ENCODE measurements around the gene XAF1.

DNA sequence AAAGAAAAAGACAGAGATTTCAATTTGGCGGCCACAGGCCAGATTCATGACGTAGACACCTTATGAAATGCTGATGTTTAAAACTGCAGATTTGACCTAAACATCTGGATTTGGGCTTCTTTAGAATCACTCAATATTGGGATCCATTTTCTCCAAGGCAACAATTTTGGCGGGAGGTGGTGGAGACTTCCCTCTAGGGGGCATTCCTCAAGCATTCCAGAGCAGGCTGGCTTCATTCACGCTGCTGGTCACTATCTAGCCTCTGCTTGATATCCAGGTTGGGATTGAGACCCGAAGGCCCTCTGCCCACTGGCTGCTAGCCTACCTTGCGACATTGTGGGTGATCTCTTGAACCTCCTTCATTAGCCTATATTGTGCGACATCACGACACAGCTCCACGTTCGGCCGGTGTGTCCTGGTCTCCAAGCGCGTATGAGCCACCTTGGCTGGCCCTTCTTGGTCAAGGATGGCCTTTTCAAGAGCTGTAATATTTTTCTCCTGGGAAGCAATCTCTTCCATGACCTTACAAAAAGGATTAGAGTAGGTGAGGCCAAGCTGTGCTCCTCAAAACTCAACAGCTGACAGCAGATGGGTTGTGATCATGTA is 44.7 kb downstream of the XAF1 start:
- TF ChIP-seq YY1 (IDR thresholded peaks at IDR 0.05; ENCODE audit: insufficient read depth, insufficient read length) (no peak), ZNF274 (IDR thresholded peaks at IDR 0.05; ENCODE audit: low read depth, low read length) (no peak)

All from NT2/D1 (cell line).